HG02642 (cell line): Measurements from ENCODE around the gene GDF15.
A peak's percentile ranks its signal among the peaks of the same experiment; 100 is the strongest.
"Not testable (repeated sequence)": the region's sequence is repeated elsewhere in the genome, so short reads cannot be mapped to it uniquely, and the experiment has no call there.

ENCODE experiments used
- ATAC-seq: cut with Tn5 transposase; IDR thresholded peaks from one replicate; pipeline ENCODE4 v1.9.1; 2021; ENCODE audit warnings: mild to moderate bottlenecking; ENCODE audit not compliant: unreplicated experiment, poor library complexity

Gene GDF15

DNA sequence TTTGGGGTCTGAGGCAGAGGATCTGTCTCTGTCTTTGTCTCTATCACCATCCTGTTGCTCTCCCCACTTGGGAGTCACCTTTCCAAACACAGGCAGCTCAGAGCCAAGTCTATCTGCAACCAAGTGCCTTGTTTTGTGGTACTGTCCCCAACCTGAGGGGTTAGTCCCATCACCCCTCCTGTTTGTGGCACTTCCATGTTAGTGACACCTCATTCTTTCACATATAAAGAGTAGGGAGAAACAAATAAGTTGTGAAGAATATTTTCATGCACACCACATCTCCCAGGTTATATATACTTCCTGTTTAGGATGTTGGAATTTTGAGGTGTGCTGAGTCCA is 3.7 kb downstream of the GDF15 start:
- no peak for ATAC-seq

DNA sequence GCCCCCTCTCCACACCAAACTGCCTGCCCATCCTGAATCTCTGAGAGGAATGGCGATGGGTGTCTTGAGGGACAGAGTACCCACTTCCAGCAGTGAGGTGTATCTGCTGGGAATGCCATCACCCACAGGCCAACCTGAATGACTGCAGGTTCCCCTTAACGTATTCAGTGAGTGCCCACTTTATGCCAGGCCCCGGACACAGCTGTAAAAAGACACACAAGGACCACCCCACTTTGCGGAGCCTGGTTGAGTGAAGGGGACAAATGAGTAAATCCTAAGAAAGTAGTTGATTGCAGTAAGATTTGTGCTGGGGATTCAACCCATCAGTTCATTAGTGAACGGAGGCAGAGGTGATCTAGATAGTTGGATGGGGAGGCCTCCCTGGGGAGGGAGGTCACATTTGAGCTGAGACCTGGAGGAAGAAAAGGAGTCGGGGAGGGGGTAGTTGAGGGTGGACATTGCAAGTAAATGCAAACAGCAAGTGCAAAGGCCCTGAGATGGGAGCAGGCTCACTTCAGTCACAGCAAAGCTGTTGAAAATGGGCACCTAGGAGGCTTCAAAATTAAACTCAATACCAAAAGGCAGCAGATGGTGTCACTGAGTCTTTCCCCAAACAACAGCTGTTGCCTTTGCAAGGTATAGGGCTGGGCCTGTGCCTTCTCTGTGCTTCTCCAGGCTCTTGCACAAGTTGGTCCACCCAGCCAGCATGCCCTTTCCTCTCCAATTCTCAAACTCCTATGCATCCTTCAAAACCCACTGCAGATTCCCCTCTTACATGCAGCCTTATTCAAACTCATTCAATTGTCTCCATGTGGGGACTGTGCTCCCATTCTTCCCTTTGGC is 4.3 kb downstream of the GDF15 start:
- no peak for ATAC-seq

DNA sequence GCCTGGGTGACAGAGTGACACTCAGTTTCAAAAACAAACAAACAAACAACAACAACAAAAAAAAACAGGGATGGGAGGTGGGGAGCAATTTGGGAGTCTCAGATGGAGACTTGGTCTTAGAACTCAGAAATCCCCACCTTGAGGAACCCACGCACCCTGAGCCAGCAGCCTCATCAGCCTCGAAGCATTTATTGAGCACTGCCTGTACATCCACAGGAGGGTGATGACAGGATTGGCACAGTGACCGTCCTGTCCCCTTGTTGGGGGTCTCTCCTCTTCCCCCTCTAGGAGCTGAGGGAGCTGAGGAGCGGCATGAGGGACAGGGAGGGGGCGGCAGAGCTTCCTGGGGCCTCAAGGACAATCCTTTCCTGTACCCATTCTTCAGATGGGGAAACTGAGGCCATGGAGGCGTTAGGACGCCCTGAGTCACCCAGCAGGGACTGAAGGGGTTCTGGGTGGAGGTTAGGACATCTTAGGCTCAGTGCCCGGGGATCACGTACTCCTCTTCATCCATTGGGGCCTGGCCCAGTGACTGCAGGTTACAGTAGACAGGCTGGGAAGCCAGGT is 5.6 kb downstream of the GDF15 start:
- ATAC-seq, result no peak

DNA sequence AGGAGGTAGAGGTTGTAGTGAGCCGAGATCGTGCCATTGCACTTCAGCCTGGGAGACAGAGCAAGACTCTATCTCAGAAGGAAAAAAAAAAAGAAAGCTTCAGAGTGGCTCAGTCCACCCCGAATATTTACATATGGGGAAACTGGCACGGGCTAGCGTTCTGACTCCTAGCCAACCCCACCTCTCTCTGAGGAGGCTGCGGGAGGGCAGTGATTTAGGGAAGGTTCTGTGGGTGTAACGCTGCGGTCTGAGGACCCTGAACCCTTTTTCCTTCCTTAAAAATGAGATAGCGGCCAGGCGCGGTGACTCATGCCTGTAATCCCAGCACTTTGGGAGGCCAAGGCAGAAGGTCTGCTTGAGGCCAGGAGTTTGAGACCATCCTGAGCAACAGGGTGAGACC is 6.5 kb downstream of the GDF15 start:
- ATAC-seq, result no peak

DNA sequence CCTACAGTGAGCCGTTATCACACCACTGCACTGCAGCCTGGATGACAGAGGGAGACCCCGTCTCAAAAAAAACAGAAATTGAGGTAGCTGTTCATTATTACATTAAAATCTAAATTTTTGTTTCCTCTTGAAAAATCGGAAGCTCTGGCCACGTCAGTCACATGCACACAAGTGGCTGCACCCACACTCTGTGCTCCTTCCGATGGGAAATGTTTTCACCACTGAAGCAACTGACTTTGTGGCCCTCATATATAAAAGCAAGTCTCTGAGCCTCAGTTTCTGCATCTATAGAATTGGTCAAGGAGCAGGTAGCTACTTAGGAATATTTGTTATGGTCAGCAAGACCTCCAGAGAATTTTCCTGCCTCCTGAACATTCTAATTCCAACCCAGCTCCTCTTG is 7.0 kb downstream of the GDF15 start:
- ATAC-seq, result no peak

DNA sequence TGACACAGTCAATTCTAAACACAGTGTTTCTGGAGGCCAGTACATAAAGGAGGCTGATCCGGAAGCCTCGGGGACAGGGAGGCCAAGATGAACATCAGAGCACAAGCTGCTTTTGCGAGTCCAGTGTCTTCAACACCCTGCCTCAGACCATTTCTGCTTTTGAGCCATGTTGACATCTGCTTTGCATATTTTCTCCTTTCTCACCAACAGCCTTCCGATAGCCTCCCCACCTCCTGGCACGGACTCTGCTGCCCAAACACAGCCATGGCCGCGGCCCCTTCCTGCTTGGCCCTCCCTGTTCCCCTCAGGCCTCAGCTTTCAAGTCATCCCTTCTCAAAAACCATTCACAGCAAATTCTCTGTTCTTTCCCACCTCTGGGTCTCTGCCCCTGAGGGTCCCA is 7.9 kb downstream of the GDF15 start:
- no peak for ATAC-seq

DNA sequence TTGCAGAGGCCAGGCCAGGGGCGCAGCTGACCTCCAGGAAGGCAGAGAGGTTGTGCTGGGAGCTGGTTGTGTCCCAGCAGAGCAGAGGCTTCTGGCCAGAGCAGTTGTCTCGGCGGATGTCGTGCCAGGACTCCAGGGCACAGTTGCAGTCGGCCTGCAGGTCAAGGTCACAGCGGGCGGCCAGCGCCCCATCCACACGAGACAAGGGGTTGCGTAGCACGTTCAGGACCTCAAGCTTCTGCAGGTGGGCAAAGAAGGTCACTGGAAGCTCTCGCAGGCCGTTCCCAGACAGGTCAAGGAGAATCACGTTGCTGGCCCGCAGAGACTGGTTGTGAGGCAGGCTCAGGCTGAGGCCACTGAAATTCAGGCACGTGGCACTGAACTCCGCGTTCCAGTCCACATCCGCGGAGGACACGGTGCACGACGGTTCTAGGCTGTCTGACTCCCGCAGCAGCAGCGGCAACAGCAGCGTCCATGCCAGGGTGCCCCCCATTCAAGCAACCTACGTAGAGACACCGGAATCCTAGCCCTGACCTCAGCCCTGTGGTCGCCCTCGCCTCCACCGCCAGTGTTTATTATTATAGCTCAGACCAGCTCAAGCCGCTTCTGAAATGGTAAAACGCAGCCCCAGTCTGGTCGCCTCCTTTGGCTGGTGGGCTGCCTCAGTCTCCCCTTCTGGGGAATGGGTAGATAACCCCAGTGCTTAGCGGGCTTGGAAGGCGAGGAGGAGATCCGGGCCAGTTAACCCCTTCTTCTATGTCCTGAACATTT is 10.7 kb downstream of the GDF15 start:
- ATAC-seq, result no peak

DNA sequence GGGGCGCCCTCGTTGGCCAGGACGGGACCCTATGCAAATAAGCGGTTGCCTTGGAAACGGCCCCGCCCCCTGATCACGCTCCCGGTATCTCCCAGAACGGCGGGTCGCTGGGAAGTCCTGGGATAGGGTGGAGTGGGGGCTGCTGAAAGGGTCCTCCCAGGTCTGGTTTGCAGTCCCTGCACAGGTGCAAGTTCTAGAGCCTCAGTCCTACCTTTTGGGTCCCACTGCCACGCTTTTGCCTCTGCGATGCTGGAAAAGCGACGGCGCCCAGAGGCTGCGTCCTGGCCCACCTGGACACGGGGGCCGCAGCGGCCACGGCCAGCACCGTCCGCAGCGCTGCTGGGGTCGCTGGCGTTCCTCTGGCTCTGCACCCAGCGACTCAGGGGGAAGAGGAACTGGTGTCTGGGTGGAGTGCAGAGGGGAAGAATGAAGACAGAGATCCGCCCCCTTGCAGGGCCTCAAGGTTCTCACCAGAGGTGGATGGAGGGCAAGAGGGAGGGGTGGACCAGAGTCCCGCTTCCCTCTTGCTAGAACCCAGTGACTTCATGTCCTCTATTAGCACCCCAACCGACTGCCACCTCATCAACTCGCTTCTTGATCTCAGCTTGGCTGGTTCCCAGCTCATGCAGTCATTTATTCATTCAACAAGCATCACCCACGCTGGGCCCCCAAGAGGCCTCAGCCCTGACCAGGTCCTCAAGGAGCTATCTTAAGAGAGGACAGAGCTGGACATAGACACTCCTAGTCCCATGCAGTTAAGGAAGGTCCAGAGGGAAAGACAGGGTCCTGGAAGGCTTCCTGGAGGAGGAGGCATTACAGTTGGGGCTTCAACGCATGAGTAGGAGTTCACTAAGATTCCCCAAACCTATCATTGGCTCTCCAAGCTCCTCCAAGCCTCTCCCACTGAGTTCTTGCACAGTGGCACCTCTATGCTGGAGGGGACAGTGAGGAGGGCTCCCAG is 11.6 kb downstream of the GDF15 start, which contains the start of gene LRRC25:
LRRC25 (minus strand) TSS at position 381 of the 961 bp plus-strand sequence. CDS start 659 bp downstream, outside the sequence.
- ATAC-seq, result no peak

DNA sequence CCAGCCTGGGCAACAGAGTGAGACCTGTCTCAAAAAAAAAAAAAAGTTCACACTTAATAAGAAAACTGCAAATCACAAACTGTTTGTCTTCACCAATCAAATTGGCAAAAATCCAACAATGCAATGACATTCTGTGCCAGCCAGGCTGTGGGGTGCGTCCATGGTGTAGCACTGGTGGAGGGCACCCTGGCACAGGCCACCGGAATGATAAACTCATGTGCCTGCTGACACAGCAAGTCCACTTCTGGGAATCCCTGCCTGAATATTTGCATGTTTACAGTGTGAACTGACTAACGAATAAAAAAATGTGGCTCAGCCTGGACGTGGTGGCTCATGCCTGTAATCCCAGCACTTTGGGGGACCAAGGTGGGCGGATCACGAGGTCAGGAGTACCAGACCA is 13.1 kb downstream of the GDF15 start:
- no peak for ATAC-seq

DNA sequence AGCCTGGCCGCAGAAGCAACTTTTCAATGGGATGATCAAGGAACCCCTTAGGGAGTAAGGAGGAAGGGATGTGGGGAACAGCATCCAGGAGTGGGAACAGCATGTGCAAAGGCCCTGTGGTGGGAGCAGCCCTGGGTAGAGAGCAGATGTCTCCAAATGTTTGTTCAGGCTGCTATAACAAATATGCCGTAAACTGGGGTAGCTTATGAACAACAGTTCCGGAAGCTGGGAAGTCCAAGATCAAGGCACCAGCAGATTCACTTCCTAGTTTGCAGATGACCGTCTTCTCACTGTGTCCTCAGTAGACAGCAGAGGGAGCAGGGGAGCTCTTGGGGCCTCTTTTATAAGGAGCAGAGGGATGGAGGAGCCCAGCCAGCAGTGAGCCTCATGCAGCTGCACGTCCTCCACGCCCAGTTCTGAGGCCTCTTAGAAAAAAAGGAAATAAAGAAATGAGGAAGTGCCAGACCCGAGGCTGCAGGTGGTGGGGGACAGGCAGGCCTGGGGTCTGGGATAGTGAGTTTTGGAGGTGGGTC is 15.7 kb downstream of the GDF15 start:
- ATAC-seq, result no peak

DNA sequence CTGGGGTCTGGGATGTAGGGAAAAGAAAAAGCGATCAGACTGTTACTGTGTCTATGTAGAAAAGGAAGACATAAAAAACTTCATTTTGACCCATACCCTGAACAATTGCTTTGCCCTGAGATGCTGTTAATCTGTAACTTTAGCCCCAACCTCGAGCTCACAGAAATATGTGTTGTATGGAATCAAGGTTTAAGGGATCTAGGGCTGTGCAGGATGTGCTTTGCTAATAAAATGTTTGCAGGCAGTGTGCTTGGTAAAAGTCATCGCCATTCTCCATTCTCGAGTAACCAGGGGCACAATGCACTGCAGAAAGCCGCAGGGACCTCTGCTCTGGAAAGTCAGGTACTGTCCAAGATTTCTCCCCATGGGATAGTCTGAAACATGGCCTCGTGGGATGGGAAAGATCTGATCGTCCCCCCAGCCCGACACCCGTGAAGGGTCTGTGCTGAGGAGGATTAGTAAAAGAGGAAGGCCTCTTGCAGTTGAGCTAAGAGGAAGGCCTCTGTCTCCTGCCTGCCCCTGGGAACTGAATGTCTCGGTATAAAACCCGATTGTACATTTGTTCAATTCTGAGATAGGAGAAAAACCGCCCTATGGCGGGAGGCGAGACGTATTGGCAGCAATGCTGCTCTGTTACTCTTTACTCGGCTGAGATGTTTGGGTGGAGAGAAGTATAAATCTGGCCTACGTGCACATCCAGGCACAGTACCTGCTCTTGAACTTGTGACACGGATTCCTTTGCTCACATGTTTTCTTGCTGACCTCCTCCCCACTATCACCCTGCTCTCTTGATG is 16.7 kb downstream of the GDF15 start:
- not testable (repeated sequence) for ATAC-seq

DNA sequence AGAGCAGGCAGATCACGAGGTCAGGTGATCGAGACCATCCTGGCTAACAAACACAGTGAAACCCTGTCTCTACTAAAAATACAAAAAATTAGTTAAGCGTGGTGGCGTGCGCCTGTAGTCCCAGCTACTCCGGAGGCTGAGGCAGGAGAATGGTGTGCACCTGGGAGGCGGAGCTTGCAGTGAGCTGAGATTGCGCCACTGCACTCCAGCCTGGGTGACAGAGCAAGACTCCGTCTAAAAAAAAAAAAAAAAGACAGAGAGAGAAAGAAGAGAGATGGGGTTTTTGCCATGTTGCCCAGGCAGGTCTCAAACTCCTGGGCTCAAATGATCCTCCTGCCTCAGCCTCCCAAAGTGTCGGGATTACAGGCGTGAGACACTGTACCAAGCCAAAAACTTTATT is 19.8 kb downstream of the GDF15 start:
- not testable (repeated sequence) for ATAC-seq

DNA sequence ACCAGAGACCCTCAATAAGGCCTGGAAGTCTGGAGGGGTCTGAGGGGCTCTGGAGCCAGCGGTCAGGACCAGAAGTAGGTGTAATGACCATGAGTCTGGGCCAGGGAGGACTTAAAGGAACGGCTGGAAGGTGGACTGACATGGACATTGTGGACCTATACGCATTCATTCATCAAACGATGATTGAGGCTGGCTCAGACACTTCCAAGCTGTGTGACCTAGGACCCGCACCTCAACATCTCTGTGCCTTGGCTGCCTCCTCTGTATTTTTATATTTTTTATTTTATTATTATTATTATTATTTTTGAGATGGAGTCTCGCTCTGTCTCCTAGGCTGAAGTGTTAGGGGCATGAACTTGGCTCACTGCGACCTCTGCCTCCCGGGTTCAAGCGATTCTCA is 20.8 kb downstream of the GDF15 start:
- ATAC-seq, result no peak

DNA sequence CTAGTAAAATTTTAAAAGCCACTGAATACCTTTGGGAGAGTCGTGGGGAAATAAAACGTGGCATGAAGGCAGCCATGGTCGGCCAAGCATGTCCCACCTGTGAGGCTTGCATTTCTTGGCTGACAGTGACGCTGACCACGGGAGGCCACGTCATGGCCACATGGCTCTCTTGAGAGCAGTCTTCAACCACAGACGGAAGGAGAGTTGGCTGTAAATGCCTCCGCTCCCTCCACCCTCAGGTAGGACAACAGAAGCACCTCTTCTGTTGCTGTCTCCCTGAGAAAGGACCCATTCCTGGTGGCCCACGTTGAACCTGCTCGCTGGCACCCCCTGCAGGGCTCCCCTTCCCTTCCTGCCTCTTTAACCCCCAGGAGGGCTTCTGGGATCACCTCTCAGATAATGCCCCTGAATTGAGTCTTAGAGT is 22.1 kb downstream of the GDF15 start:
- ATAC-seq, result peak; percentile 57

DNA sequence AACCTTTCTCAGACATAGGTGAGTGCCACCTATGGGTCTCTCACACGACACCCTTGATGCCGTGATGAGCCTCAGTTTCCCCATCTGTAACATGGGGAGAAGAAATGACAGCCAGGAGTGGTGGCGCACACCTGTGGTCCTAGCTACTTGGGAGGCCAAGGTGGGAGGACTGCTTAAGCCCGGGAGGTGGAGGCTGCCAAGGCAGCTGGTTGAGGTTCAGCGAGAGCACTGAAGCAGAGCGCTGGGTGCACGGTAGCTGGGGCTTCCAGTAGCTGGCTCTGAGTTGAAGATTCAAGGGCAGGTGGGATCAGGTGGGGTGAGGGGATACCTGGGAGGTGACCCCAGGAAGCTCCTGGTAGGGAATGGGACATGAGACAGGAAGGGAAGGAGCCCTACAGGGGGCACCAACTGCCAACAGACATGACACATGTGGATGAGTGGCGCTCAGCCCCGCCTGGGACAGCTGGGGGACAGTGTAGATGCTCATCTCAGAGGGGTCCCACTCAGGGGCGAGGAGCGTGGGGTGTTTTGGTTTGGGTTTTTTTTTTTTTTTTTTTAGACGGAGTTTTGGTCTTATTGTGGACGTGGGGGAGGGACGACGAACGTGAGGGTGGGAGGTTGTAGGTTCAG is 26.8 kb downstream of the GDF15 start:
- ATAC-seq, result no peak

DNA sequence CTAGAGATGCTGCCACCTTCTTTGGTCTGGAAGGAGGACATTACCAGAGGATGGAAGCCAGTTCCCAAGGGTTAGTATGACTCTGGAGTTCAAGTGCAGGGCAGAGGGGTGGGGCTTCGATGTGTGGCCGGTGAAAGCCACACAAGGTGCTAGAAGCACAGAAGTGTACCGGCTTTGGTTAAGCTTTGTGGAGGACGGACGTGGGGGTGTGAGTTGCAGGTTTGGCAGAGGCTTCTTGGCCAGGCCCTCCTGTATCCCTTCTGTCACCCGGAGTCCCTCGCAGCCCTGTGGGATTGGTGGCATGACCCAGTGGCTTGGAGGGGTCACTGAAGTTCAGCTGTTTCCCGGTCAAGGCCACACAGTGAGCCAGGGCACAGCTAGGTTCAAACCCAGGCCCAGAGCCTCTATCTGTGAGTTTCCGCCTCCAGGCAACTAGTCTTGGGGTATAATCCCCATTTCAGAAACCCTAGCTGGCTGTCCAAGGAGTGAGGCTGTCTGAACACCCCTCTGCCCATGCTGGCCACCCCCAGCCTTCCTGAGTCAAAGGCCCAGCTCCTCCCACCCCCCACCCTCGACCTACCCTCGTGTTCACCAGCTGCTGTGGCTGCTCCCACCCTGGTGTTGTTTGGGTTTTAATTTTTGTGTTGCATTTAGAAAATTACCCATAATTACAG is 28.7 kb downstream of the GDF15 start:
- no peak for ATAC-seq

DNA sequence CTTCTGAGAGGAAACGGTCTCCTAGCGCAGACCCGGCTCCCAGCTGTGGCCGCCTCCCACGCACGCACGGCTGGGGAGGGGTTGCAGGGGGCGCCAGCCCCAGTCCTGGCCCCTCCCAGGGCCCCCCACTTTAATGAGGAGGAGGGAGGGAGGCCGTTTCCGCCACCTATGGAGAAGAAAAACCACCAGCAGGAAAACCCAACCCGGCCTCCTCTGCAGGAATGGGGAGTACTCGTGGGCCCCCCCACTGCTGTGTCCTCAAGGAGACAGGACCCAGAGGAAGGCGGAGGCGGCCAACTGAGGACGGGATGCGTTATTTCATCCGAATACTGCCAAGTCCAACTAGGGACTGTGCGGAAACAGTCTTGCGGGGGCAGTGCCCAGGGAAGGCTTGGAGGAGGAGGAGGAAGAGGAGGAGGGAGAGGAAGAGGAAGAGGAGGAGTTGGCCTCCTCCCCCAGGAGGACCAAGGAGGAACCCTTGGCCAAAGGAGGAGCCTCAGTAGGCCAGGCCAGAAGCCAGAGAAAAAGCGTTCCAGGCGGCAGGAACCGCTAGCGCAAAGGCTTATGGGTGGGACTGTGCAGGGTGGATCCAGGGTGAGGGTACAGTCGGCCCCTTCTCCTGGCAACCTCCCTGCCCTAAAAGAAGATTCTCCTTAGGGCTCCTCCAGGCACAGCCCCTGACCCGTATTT is 29.4 kb downstream of the GDF15 start:
- no peak for ATAC-seq
